ENCODE results near the gene ERVK3-1.

DNA sequence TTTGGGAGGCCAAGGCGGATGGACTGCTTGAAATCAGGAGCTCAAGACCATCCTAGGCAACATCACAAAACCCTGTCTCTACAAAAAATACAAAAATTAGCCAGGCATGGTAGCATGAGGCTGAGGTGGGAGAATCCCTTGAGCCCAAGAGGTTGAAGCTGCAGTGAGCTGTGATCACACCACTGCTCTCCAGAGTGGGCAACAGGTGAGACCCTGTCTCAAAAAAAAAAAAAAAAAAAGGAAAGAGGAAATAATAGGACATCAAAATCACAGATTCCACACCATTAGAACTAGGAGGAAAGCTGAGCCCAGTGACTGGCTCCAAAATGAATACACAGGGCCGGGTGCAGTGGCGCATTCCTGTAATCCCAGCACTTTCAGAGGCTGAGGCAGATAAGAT lies 29.6 kb upstream of the ERVK3-1 start:
- TF ChIP-seq, protein P1, sequence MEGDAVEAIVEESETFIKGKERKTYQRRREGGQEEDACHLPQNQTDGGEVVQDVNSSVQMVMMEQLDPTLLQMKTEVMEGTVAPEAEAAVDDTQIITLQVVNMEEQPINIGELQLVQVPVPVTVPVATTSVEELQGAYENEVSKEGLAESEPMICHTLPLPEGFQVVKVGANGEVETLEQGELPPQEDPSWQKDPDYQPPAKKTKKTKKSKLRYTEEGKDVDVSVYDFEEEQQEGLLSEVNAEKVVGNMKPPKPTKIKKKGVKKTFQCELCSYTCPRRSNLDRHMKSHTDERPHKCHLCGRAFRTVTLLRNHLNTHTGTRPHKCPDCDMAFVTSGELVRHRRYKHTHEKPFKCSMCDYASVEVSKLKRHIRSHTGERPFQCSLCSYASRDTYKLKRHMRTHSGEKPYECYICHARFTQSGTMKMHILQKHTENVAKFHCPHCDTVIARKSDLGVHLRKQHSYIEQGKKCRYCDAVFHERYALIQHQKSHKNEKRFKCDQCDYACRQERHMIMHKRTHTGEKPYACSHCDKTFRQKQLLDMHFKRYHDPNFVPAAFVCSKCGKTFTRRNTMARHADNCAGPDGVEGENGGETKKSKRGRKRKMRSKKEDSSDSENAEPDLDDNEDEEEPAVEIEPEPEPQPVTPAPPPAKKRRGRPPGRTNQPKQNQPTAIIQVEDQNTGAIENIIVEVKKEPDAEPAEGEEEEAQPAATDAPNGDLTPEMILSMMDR (IDR thresholded peaks at IDR 0.05; ENCODE audit: insufficient read depth, low read depth, low read length): no peak
- no peak for TF ChIP-seq EZH2 (IDR thresholded peaks at IDR 0.05; ENCODE audit: insufficient read depth, low read length)

Data from astrocyte (in vitro differentiated cells and primary cell).